Upper lobe of left lung (tissue), 6 donors: ENCODE measurements around the gene PPIL1. TPM values are rescaled to one million over a fixed set of nuclear protein-coding genes. Genes with fewer than 3 reads are reported as not detected.
"Not testable (repeated sequence)": the region's sequence is repeated elsewhere in the genome, so short reads cannot be mapped to it uniquely, and the experiment has no call there.

Experiments used
- ATAC-seq, 2 donors: fragments of 200-7000 bp; cut with Tn5 transposase; one replicate each; pipeline ENCODE4 v1.9.1; 2022; ENCODE audit warnings: mild to moderate bottlenecking in 2 of 2, moderate library complexity in 2 of 2; ENCODE audit not compliant: low FRiP score in 2 of 2
- DNase-seq, 2 donors: peaks; one replicate each; pipeline ENCODE4 v3.0.0-alpha.2; 2019 to 2020
- H3K27ac ChIP-seq, 4 donors: fragments of 200-600 bp; sonication (generic); one replicate each; pipeline ENCODE4 v1.5.1; 2016 to 2019
- H3K27me3 ChIP-seq, 4 donors: fragments of 200-600 bp; sonication (generic); one replicate each; pipeline ENCODE4 v1.5.1; 2017 to 2019
- H3K36me3 ChIP-seq, 4 donors: fragments of 200-600 bp; sonication (generic); one replicate each; pipeline ENCODE4 v1.5.1; 2016 to 2019
- H3K4me1 ChIP-seq, 4 donors: fragments of 200-600 bp; sonication (generic); one replicate each; pipeline ENCODE4 v1.5.1; 2018 to 2019
- H3K4me3 ChIP-seq, 4 donors: fragments of 200-600 bp; sonication (generic); one replicate each; pipeline ENCODE4 v1.5.1; 2017 to 2019; ENCODE audit warnings: mild to moderate bottlenecking in 2 of 4, moderate library complexity in 1 of 4
- H3K9me3 ChIP-seq, 4 donors: fragments of 200-600 bp; sonication (generic); one replicate each; pipeline ENCODE4 v1.5.1; 2018 to 2019
- EP300 ChIP-seq, 4 donors: sonication (generic); formaldehyde crosslinking; IDR thresholded peaks; one replicate each; pipeline ENCODE4 v1.5.1; 2017; ENCODE audit warnings: antibody characterized with exemption in 4 of 4, control low read depth in 2 of 4
- POLR2A ChIP-seq, 4 donors: fragments of 450-650 bp; IDR thresholded peaks; one replicate each; pipeline ENCODE4 v1.5.1; 2016 to 2017; ENCODE audit warnings: antibody characterized with exemption in 4 of 4, mild to moderate bottlenecking in 2 of 4
- POLR2AphosphoS5 ChIP-seq, 2 donors: sonication (generic); formaldehyde crosslinking; IDR thresholded peaks; one replicate each; pipeline ENCODE4 v1.5.1; 2017; ENCODE audit warnings: antibody characterized with exemption in 2 of 2
- WGBS, 2 donors: methylation state at CpG; one replicate each; pipeline ENCODE4 v1.1.5; 2017 to 2018; 5-methylcytosine and 5-hydroxymethylcytosine counted together
- total RNA-seq, 6 donors: library from RNA; depleted of rRNA in 4 of 6; stranded (reverse); fragments of >200 nt in 4 of 6; gene quantifications; one replicate each; pipeline versions ENCODE4 v1.1.0 to v1.2.1, GENCODE V29; 2016 to 2021
- TF ChIP-seq, protein P1 (sequence below), 6 experiments: fragments of 450-650 bp in 4 of 6; fragments of 200-600 bp in 2 of 6; sonication (generic) in 2 of 6; IDR thresholded peaks; one replicate each; pipeline ENCODE4 v1.5.1; 2016 to 2019; ENCODE audit warnings: antibody characterized with exemption in 6 of 6
- donor health status: DM: no; HTN: no; CAD: no; lungs with moderate emphysema.
- donor health status: DM: no; HTN: yes; CAD: no; lungs with severe emphysema.

Gene PPIL1
- total RNA-seq, 6 donors from 2014 or later: 2.2 to 21.7 (median 11.9) TPM

DNA sequence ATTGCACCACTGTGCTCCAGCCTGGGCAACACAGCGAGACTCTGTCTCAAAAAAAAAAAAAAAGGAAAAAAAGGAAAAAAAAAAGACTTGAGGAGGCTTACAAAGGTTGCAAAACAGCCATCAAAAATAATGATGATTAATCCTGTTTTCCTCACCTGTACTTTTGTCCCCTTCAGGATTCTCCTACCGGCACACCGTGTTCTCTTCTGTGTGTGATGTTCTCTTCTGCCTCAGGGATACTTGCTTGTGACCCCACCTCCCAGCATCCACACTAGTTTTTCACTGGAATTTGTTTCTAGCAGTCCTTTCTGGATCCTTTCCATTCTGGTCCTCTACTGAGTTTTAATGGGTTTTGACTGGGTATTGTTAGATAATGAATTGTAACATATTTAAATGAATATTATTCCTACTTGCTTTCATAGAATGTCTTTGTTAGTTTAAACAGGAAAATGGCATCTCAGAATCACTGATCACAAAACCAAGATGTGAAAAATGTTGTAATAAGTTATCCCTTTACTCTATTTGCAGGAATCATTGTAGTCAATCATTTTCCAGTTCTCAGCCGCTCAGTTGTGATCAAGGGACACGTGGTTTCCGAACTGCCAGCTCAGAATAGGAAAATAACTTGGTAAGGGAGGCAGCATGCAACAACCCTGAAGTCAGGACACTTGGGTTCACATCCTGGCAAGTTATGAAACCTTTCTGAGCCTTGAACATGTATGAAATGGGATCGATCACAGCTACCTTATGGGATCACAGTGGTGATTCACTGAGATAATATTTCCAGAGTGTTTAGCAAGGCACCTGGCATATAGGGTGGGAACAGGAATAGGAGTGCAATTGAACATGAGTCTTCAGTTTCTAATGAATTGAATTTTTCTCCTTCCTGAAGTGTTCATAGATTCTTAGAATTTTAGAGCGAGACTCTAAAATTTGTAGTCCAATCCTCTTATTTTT lies 19.7 kb upstream of the PPIL1 start:
- Histone ChIP-seq H3K9me3 (no peaks in the 10 kb centered on the region), H3K27me3 (no peaks in the 10 kb centered on the region), H3K4me1 (no peaks in the 10 kb centered on the region), H3K4me3 (no peak overlapping the region), H3K36me3 (peaks cover 4 to 40% (median 14%) of the 10 kb centered on the region in 4 donors), H3K27ac (no peak overlapping the region)
- 90 to 94% methylated on average over 8 of the region's 8 CpGs for WGBS, 2 donors
- TF ChIP-seq, protein P1, sequence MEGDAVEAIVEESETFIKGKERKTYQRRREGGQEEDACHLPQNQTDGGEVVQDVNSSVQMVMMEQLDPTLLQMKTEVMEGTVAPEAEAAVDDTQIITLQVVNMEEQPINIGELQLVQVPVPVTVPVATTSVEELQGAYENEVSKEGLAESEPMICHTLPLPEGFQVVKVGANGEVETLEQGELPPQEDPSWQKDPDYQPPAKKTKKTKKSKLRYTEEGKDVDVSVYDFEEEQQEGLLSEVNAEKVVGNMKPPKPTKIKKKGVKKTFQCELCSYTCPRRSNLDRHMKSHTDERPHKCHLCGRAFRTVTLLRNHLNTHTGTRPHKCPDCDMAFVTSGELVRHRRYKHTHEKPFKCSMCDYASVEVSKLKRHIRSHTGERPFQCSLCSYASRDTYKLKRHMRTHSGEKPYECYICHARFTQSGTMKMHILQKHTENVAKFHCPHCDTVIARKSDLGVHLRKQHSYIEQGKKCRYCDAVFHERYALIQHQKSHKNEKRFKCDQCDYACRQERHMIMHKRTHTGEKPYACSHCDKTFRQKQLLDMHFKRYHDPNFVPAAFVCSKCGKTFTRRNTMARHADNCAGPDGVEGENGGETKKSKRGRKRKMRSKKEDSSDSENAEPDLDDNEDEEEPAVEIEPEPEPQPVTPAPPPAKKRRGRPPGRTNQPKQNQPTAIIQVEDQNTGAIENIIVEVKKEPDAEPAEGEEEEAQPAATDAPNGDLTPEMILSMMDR (IDR thresholded peaks at IDR 0.05): no peak
- TF ChIP-seq POLR2A (IDR thresholded peaks at IDR 0.05) (no peak), POLR2AphosphoS5 (IDR thresholded peaks at IDR 0.05) (no peak), EP300 (IDR thresholded peaks at IDR 0.05) (no peak)
- no peak for DNase-seq
- no peak for ATAC-seq

- 90 to 100% methylated on average over 2 of the region's 2 CpGs for WGBS, 2 donors
- H3K27ac ChIP-seq, H3K9me3 ChIP-seq, H3K27me3 ChIP-seq, H3K4me3 ChIP-seq, DNase-seq, ATAC-seq: not testable (repeated sequence)
- Histone ChIP-seq H3K36me3 (peaks cover 4 to 30% (median 7%) of the 10 kb centered on the region in 4 donors), H3K4me1 (peaks cover 11 to 19% (median 12%) of the 10 kb centered on the region in 4 donors)
Observed at GRCh38 chr6:36891153-36891552, 16.6 kb upstream of the PPIL1 start.

GRCh38 chr6:36890112-36890663 lies 15.6 kb upstream of the PPIL1 start:
- WGBS, 2 donors: 94 to 100% methylated on average over 3 of the region's 3 CpGs
- no peak overlapping the region for H3K4me3 ChIP-seq

GRCh38 chr6:36888654-36889481 lies 14.3 kb upstream of the PPIL1 start:
- ATAC-seq (no peak), DNase-seq (no peak)
- no peaks in the 10 kb centered on the region for H3K27me3 ChIP-seq
- H3K9me3 ChIP-seq: no peaks in the 10 kb centered on the region
- H3K27ac ChIP-seq: no peak overlapping the region
- no peak for TF ChIP-seq POLR2A (IDR thresholded peaks at IDR 0.05)
- H3K4me1 ChIP-seq: peaks cover 16 to 23% (median 18%) of the 10 kb centered on the region in 4 donors
- H3K4me3 ChIP-seq: no peak overlapping the region
- H3K36me3 ChIP-seq: peaks cover 0 to 13% (median 0%) of the 10 kb centered on the region in 4 donors
- WGBS, 2 donors: 51% methylated on average over 6 of the region's 6 CpGs

More at GRCh38 chr6:36890112-36890663, 15.6 kb upstream of the PPIL1 start:
- no peak for ATAC-seq
- Histone ChIP-seq H3K27me3 (no peaks in the 10 kb centered on the region), H3K4me1 (peaks cover 15 to 22% (median 17%) of the 10 kb centered on the region in 4 donors), H3K27ac (no peak overlapping the region), H3K9me3 (no peaks in the 10 kb centered on the region), H3K36me3 (peaks cover 0 to 25% (median 7%) of the 10 kb centered on the region in 4 donors)
- TF ChIP-seq POLR2A (IDR thresholded peaks at IDR 0.05) (no peak), POLR2AphosphoS5 (IDR thresholded peaks at IDR 0.05) (no peak), EP300 (IDR thresholded peaks at IDR 0.05) (no peak)
- TF ChIP-seq, protein P1 (IDR thresholded peaks at IDR 0.05): no peak
- no peak for DNase-seq

DNA sequence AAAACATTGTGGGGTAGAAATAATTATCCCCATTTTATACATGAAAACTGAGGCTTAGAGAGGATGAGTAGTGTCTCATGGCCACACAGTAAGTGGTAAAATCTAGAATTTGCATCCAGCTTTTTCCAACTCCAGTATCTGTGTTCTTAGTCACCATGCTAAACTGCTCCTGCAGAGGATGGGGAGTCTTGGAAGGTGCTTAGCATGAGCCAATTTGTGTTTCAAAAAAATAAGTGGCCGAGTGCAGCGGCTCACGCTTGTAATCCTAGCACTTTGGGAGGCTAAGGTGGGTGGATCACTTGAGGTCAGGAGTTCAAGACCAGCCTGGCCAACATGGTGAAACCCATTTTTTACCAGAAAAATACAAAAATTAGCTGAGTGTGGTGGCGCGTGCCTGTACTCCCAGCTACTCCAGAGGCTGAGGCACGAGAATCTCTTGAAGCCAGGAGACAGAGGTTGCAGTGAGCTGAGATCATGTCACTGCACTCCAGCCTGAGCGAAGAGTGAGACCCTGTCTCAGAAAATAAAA lies 13.6 kb upstream of the PPIL1 start:
- no peaks in the 10 kb centered on the region for H3K9me3 ChIP-seq
- 94% methylated on average over 7 of the region's 7 CpGs for WGBS, 2 donors
- H3K4me3 ChIP-seq: no peak overlapping the region
- H3K36me3 ChIP-seq: peaks cover 0 to 12% (median 0%) of the 10 kb centered on the region in 4 donors
- DNase-seq (no peak), ATAC-seq (no peak)
- no peak overlapping the region for H3K27ac ChIP-seq
- TF ChIP-seq EP300 (IDR thresholded peaks at IDR 0.05) (no peak), POLR2A (IDR thresholded peaks at IDR 0.05) (no peak), POLR2AphosphoS5 (IDR thresholded peaks at IDR 0.05) (no peak)
- TF ChIP-seq, protein P1 (IDR thresholded peaks at IDR 0.05): no peak
- no peaks in the 10 kb centered on the region for H3K27me3 ChIP-seq
- H3K4me1 ChIP-seq: peaks cover 16 to 23% (median 18%) of the 10 kb centered on the region in 4 donors
